RWPE2 (cell line): ENCODE data around the gene RASGRP2.

ENCODE experiments used
- ATAC-seq: fragments of 200-7000 bp; cut with Tn5 transposase; 3 replicates; pipeline ENCODE4 v1.9.1; 2021; ENCODE audit warnings: low read depth
- DNase-seq: peaks from one replicate; pipeline ENCODE4 v3.0.0-alpha.2; 2020; ENCODE audit warnings: low spot score
- H3K27ac ChIP-seq: fragments of 450-650 bp; 2 replicates; pipeline ENCODE4 v1.5.1; 2017; ENCODE audit warnings: mild to moderate bottlenecking; ENCODE audit not compliant: poor library complexity, severe bottlenecking
- H3K27me3 ChIP-seq: fragments of 250-450 bp; sonication (Bioruptor Pico); 2 replicates; pipeline ENCODE4 v1.5.1; 2021; ENCODE audit warnings: mild to moderate bottlenecking, moderate library complexity; ENCODE audit not compliant: insufficient read depth, poor library complexity, severe bottlenecking
- H3K36me3 ChIP-seq: fragments of 250-450 bp; sonication (Bioruptor Pico); 2 replicates; pipeline ENCODE4 v1.5.1; 2020; ENCODE audit warnings: low read depth, mild to moderate bottlenecking, moderate library complexity
- H3K4me1 ChIP-seq: fragments of 250-450 bp; sonication (Bioruptor Pico); 2 replicates; pipeline ENCODE4 v1.5.1; 2021; ENCODE audit warnings: mild to moderate bottlenecking, moderate library complexity; ENCODE audit not compliant: insufficient read depth, poor library complexity, severe bottlenecking
- H3K4me3 ChIP-seq: fragments of 250-450 bp; sonication (Bioruptor Pico); 2 replicates; pipeline ENCODE4 v1.5.1; 2021; ENCODE audit warnings: mild to moderate bottlenecking, moderate library complexity; ENCODE audit not compliant: severe bottlenecking
- H3K9me3 ChIP-seq: fragments of 250-450 bp; sonication (Bioruptor Pico); 2 replicates; pipeline ENCODE4 v1.5.1; 2021; ENCODE audit warnings: mild to moderate bottlenecking, moderate library complexity; ENCODE audit not compliant: severe bottlenecking
- CTCF ChIP-seq: fragments of 450-650 bp; IDR thresholded peaks from one replicate; pipeline ENCODE4 v1.5.1; 2017; ENCODE audit warnings: mild to moderate bottlenecking, moderate library complexity; ENCODE audit not compliant: poor library complexity, severe bottlenecking

Gene RASGRP2

GRCh38 chr11:64789331-64790204 is 45.6 kb upstream of the RASGRP2 start:
- Histone ChIP-seq H3K4me3 (no peak overlapping the region), H3K9me3 (no peaks in the 10 kb centered on the region), H3K36me3 (no peaks in the 10 kb centered on the region), H3K27me3 (no peaks in the 10 kb centered on the region), H3K4me1 (no peaks in the 10 kb centered on the region), H3K27ac (no peak overlapping the region)
- no peak for TF ChIP-seq CTCF
- no peak for ATAC-seq
- no peak for DNase-seq

- no peak overlapping the region for H3K4me3 ChIP-seq
- no peak overlapping the region for H3K27ac ChIP-seq
- TF ChIP-seq CTCF: no peak
- H3K36me3 ChIP-seq: no peaks in the 10 kb centered on the region
- H3K27me3 ChIP-seq: no peaks in the 10 kb centered on the region
- DNase-seq (no peak), ATAC-seq (no peak)
- no peaks in the 10 kb centered on the region for H3K4me1 ChIP-seq
- no peaks in the 10 kb centered on the region for H3K9me3 ChIP-seq
Observed at GRCh38 chr11:64788321-64789215, 44.6 kb upstream of the RASGRP2 start.

GRCh38 chr11:64787526-64788320 is 43.8 kb upstream of the RASGRP2 start:
- H3K4me1 ChIP-seq: no peaks in the 10 kb centered on the region
- no peak overlapping the region for H3K27ac ChIP-seq
- H3K4me3 ChIP-seq: no peak overlapping the region
- no peaks in the 10 kb centered on the region for H3K36me3 ChIP-seq
- H3K9me3 ChIP-seq: no peaks in the 10 kb centered on the region
- peak; percentile 75 for TF ChIP-seq CTCF
- ATAC-seq: peak; percentile 43; the same call in 1 of the 3 replicates
- no peaks in the 10 kb centered on the region for H3K27me3 ChIP-seq
- DNase-seq: peak; percentile 65

GRCh38 chr11:64786308-64786707 is 42.4 kb upstream of the RASGRP2 start:
- H3K27ac ChIP-seq: no peak overlapping the region
- no peak for DNase-seq
- no peak for TF ChIP-seq CTCF

More at GRCh38 chr11:64786308-64786707, 42.4 kb upstream of the RASGRP2 start:
- H3K9me3 ChIP-seq: no peaks in the 10 kb centered on the region
- no peaks in the 10 kb centered on the region for H3K36me3 ChIP-seq
- H3K27me3 ChIP-seq: no peaks in the 10 kb centered on the region
- ATAC-seq: no peak
- no peak overlapping the region for H3K4me3 ChIP-seq
- H3K4me1 ChIP-seq: no peaks in the 10 kb centered on the region
